GM21528 (cell line): ENCODE data around the gene NUAK2.
"Not testable (repeated sequence)": the region's sequence is repeated elsewhere in the genome, so short reads cannot be mapped to it uniquely, and the experiment has no call there.

Experiments used
- ATAC-seq: cut with Tn5 transposase; IDR thresholded peaks from one replicate; pipeline ENCODE4 v1.9.1; 2021; ENCODE audit warnings: mild to moderate bottlenecking, moderate library complexity; ENCODE audit not compliant: unreplicated experiment, low FRiP score

NUAK2 gene

GRCh38 chr1:205301205-205301821, 20.2 kb downstream of the NUAK2 start:
- ATAC-seq: no peak

- no peak for ATAC-seq
Observed at GRCh38 chr1:205300149-205300548, 21.4 kb downstream of the NUAK2 start.

- no peak for ATAC-seq
Observed at GRCh38 chr1:205298191-205298994, 23.2 kb downstream of the NUAK2 start.

GRCh38 chr1:205297546-205298177, 23.9 kb downstream of the NUAK2 start:
- not testable (repeated sequence) for ATAC-seq

GRCh38 chr1:205296154-205296553, 25.4 kb downstream of the NUAK2 start:
- no peak for ATAC-seq

- ATAC-seq: no peak
Observed at GRCh38 chr1:205294934-205295333, 26.6 kb downstream of the NUAK2 start.

- no peak for ATAC-seq
Observed at GRCh38 chr1:205294175-205294917, 27.2 kb downstream of the NUAK2 start.

GRCh38 chr1:205293350-205294074, 28.0 kb downstream of the NUAK2 start:
- ATAC-seq: no peak

GRCh38 chr1:205291596-205291995, 29.9 kb downstream of the NUAK2 start:
- no peak for ATAC-seq

GRCh38 chr1:205287767-205288559, 33.6 kb downstream of the NUAK2 start:
- ATAC-seq: peak; percentile 78

GRCh38 chr1:205287076-205287475, 34.5 kb downstream of the NUAK2 start:
- ATAC-seq: no peak

GRCh38 chr1:205286335-205286950, 35.1 kb downstream of the NUAK2 start:
- ATAC-seq: no peak

- ATAC-seq: peak; percentile 34
Observed at GRCh38 chr1:205285381-205286101, 36.0 kb downstream of the NUAK2 start.

- ATAC-seq: no peak
Observed at GRCh38 chr1:205284420-205285144, 37.0 kb downstream of the NUAK2 start.

GRCh38 chr1:205283270-205284147, 38.0 kb downstream of the NUAK2 start:
- no peak for ATAC-seq

GRCh38 chr1:205280666-205281395, 40.7 kb downstream of the NUAK2 start:
- not testable (repeated sequence) for ATAC-seq
